CD4-positive, CD25-positive, alpha-beta regulatory T cell (primary cell): Measurements from ENCODE around the gene LDAH. TPM values are rescaled to one million over a fixed set of nuclear protein-coding genes. Genes with fewer than 3 reads are reported as not detected.
A peak's percentile ranks its signal among the peaks of the same experiment; 100 is the strongest.
"Not testable (repeated sequence)": the region's sequence is repeated elsewhere in the genome, so short reads cannot be mapped to it uniquely, and the experiment has no call there.

Experiments
- ATAC-seq, 2 donors: fragments of 150-1000 bp; cut with Tn5 transposase; one replicate each; pipeline ENCODE4 v1.10.0; 2021; ENCODE audit warnings: low read depth in 2 of 2, moderate number of reproducible peaks in 2 of 2, moderate library complexity in 1 of 2
- DNase-seq, 3 donors: peaks; one replicate each; pipeline versions ENCODE4 v3.0.0 to v3.0.0-alpha.2; 2012 to 2022; ENCODE audit warnings: mixed read lengths in 1 of 3
- H3K27ac ChIP-seq: one replicate; pipeline ENCODE4 v1.7.0; 2013; ENCODE audit warnings: mild to moderate bottlenecking, low read length; ENCODE audit not compliant: insufficient read depth, poor library complexity, severe bottlenecking
- H3K27me3 ChIP-seq: one replicate; pipeline ENCODE4 v1.7.0; 2013; ENCODE audit warnings: low read length; ENCODE audit not compliant: control insufficient read depth, insufficient read depth
- H3K36me3 ChIP-seq: one replicate; pipeline ENCODE4 v1.7.0; 2013; ENCODE audit warnings: mild to moderate bottlenecking, low read length, moderate library complexity; ENCODE audit not compliant: control insufficient read depth, insufficient read depth
- H3K4me1 ChIP-seq: 2 replicates; pipeline ENCODE4 v1.7.0; 2013; ENCODE audit warnings: mild to moderate bottlenecking, low read length; ENCODE audit not compliant: insufficient read depth, control insufficient read depth, poor library complexity, severe bottlenecking
- H3K4me3 ChIP-seq: one replicate; pipeline ENCODE4 v1.7.0; 2013; ENCODE audit warnings: low read depth, mild to moderate bottlenecking, low read length, moderate library complexity
- H3K9me3 ChIP-seq, 2 experiments: 1 replicate in 1 of 2; 2 replicates in 1 of 2; pipeline ENCODE4 v1.7.0; 2013; ENCODE audit warnings: low read length in 2 of 2, mild to moderate bottlenecking in 1 of 2, moderate library complexity in 1 of 2; ENCODE audit not compliant: control insufficient read depth in 2 of 2
- H3K27ac Mint-ChIP-seq, 3 donors: one replicate each; pipeline ENCODE4 v1.8.0; 2020 to 2022; ENCODE audit warnings: mild to moderate bottlenecking in 3 of 3, mixed read lengths in 3 of 3, moderate library complexity in 2 of 3
- H3K27me3 Mint-ChIP-seq: one replicate; pipeline ENCODE4 v1.8.0; 2022; ENCODE audit warnings: mild to moderate bottlenecking, mixed read lengths
- H3K36me3 Mint-ChIP-seq: one replicate; pipeline ENCODE4 v1.8.0; 2020; ENCODE audit warnings: mixed read lengths
- H3K4me1 Mint-ChIP-seq, 4 donors: one replicate each; pipeline ENCODE4 v1.8.0; 2020 to 2022; ENCODE audit warnings: mixed read lengths in 4 of 4, mild to moderate bottlenecking in 1 of 4
- H3K4me3 Mint-ChIP-seq, 4 donors: one replicate each; pipeline ENCODE4 v1.8.0; 2020 to 2022; ENCODE audit warnings: mild to moderate bottlenecking in 4 of 4, mixed read lengths in 4 of 4, moderate library complexity in 3 of 4
- H3K9me3 Mint-ChIP-seq, 7 donors: one replicate each; pipeline ENCODE4 v1.8.0; 2020 to 2022; ENCODE audit warnings: mixed read lengths in 7 of 7, mild to moderate bottlenecking in 3 of 7, moderate library complexity in 2 of 7
- polyA plus RNA-seq, 4 donors: library from polyadenylated mRNA; unstranded; fragments of 300-500 nt; fragmentation: Illumina TruSeq; gene quantifications; one replicate each; pipeline ENCODE4 v1.2.3, GENCODE V29; 2021
- total RNA-seq: library from RNA; stranded (reverse); gene quantifications from one replicate; pipeline ENCODE4 v1.2.3, GENCODE V29; 2022

Gene LDAH
- total and polyA plus RNA-seq, 5 donors from 2014 or later = 13.8 to 16.8 (median 14.9) TPM

- no peak for ATAC-seq
- H3K36me3 ChIP-seq = no peaks in the 10 kb centered on the region
Observed at GRCh38 chr2:20815216-20815615, 7.7 kb downstream of the LDAH start.

GRCh38 chr2:20812779-20813178 is 10.1 kb downstream of the LDAH start:
- no peaks in the 10 kb centered on the region for H3K27me3 ChIP-seq
- Mint-ChIP-seq H3K4me1 (peaks cover 11 to 25% (median 20%) of the 10 kb centered on the region in 4 donors), H3K4me3 (no peak overlapping the region), H3K27ac (no peak overlapping the region), H3K36me3 (peaks cover 7% of the 10 kb centered on the region), H3K27me3 (no peaks in the 10 kb centered on the region), H3K9me3 (no peaks in the 10 kb centered on the region)
- H3K27ac ChIP-seq = no peak overlapping the region
- H3K4me1 ChIP-seq = no peaks in the 10 kb centered on the region
- H3K4me3 ChIP-seq = no peak overlapping the region
- no peaks in the 10 kb centered on the region for H3K36me3 ChIP-seq
- no peak for DNase-seq
- no peak for ATAC-seq
- no peaks in the 10 kb centered on the region for H3K9me3 ChIP-seq

More at GRCh38 chr2:20815216-20815615, 7.7 kb downstream of the LDAH start:
- no peak for DNase-seq
- Histone ChIP-seq H3K9me3 (no peaks in the 10 kb centered on the region), H3K27me3 (no peaks in the 10 kb centered on the region), H3K4me3 (no peak overlapping the region), H3K4me1 (peaks cover 9% of the 10 kb centered on the region), H3K27ac (no peak overlapping the region)
- H3K27ac Mint-ChIP-seq = no peak overlapping the region
- H3K4me1 Mint-ChIP-seq = peaks cover 28 to 37% (median 30%) of the 10 kb centered on the region in 4 donors
- H3K27me3 Mint-ChIP-seq = no peaks in the 10 kb centered on the region
- H3K36me3 Mint-ChIP-seq = peaks cover 7% of the 10 kb centered on the region
- no peaks in the 10 kb centered on the region for H3K9me3 Mint-ChIP-seq
- H3K4me3 Mint-ChIP-seq = no peak overlapping the region

GRCh38 chr2:20806286-20806685 is 16.6 kb downstream of the LDAH start:
- Histone ChIP-seq H3K4me1 (no peaks in the 10 kb centered on the region), H3K9me3 (no peaks in the 10 kb centered on the region), H3K27me3 (no peaks in the 10 kb centered on the region), H3K4me3 (no peak overlapping the region), H3K27ac (no peak overlapping the region), H3K36me3 (no peaks in the 10 kb centered on the region)
- H3K4me1 Mint-ChIP-seq = peaks cover 1 to 18% (median 11%) of the 10 kb centered on the region in 4 donors
- H3K27ac Mint-ChIP-seq = no peak overlapping the region
- no peak overlapping the region for H3K4me3 Mint-ChIP-seq
- ATAC-seq (no peak), DNase-seq (no peak)
- peaks cover 4% of the 10 kb centered on the region for H3K36me3 Mint-ChIP-seq
- no peaks in the 10 kb centered on the region for H3K27me3 Mint-ChIP-seq
- H3K9me3 Mint-ChIP-seq = no peaks in the 10 kb centered on the region

GRCh38 chr2:20803974-20804373 is 18.9 kb downstream of the LDAH start:
- Histone ChIP-seq H3K9me3 (no peaks in the 10 kb centered on the region), H3K36me3 (no peaks in the 10 kb centered on the region), H3K27ac (no peak overlapping the region), H3K4me1 (no peaks in the 10 kb centered on the region), H3K27me3 (no peaks in the 10 kb centered on the region), H3K4me3 (no peak overlapping the region)
- H3K27ac Mint-ChIP-seq = no peak overlapping the region
- peaks cover 5 to 19% (median 9%) of the 10 kb centered on the region in 4 donors for H3K4me1 Mint-ChIP-seq
- no peaks in the 10 kb centered on the region for H3K27me3 Mint-ChIP-seq
- no peak for DNase-seq
- no peak overlapping the region for H3K4me3 Mint-ChIP-seq
- H3K36me3 Mint-ChIP-seq = peaks cover 13% of the 10 kb centered on the region
- H3K9me3 Mint-ChIP-seq = no peaks in the 10 kb centered on the region
- no peak for ATAC-seq

GRCh38 chr2:20803226-20803682 is 19.6 kb downstream of the LDAH start:
- Mint-ChIP-seq H3K27me3 (no peaks in the 10 kb centered on the region), H3K9me3 (no peaks in the 10 kb centered on the region), H3K27ac (peak overlapping the region in 2 of 3 donors; percentile 38 to 76), H3K36me3 (peaks cover 13% of the 10 kb centered on the region), H3K4me1 (peaks cover 5 to 15% (median 9%) of the 10 kb centered on the region in 4 donors), H3K4me3 (no peak overlapping the region)
- Histone ChIP-seq H3K9me3 (no peaks in the 10 kb centered on the region), H3K27ac (no peak overlapping the region), H3K27me3 (no peaks in the 10 kb centered on the region), H3K36me3 (no peaks in the 10 kb centered on the region), H3K4me1 (no peaks in the 10 kb centered on the region), H3K4me3 (no peak overlapping the region)
- ATAC-seq = no peak
- DNase-seq = no peak

GRCh38 chr2:20797096-20797495 is 25.8 kb downstream of the LDAH start:
- Histone ChIP-seq H3K27me3 (no peaks in the 10 kb centered on the region), H3K27ac (no peak overlapping the region), H3K9me3 (peaks cover 0 to 2% of the 10 kb centered on the region in 2 experiments), H3K4me1 (no peaks in the 10 kb centered on the region), H3K4me3 (no peak overlapping the region), H3K36me3 (peaks cover 10% of the 10 kb centered on the region)
- ATAC-seq = no peak
- Mint-ChIP-seq H3K4me3 (no peak overlapping the region), H3K27me3 (no peaks in the 10 kb centered on the region), H3K27ac (peak overlapping the region in 1 of 3 donors; percentile 1), H3K4me1 (peaks cover 10 to 27% (median 25%) of the 10 kb centered on the region in 4 donors), H3K36me3 (peaks cover 60% of the 10 kb centered on the region), H3K9me3 (peaks cover 0 to 17% (median 2%) of the 10 kb centered on the region in 7 donors)
- no peak for DNase-seq

GRCh38 chr2:20796374-20796791 is 26.5 kb downstream of the LDAH start:
- peak overlapping the region in 1 of 3 donors; percentile 5 for H3K27ac Mint-ChIP-seq
- no peak overlapping the region for H3K4me3 Mint-ChIP-seq
- no peak for ATAC-seq
- peaks cover 10 to 28% (median 25%) of the 10 kb centered on the region in 4 donors for H3K4me1 Mint-ChIP-seq
- Histone ChIP-seq H3K4me1 (no peaks in the 10 kb centered on the region), H3K9me3 (peaks cover 0 to 2% of the 10 kb centered on the region in 2 experiments), H3K27me3 (no peaks in the 10 kb centered on the region), H3K36me3 (peaks cover 10% of the 10 kb centered on the region), H3K4me3 (no peak overlapping the region), H3K27ac (no peak overlapping the region)
- H3K9me3 Mint-ChIP-seq = peaks cover 0 to 17% (median 2%) of the 10 kb centered on the region in 7 donors
- DNase-seq = no peak
- peaks cover 60% of the 10 kb centered on the region for H3K36me3 Mint-ChIP-seq
- no peaks in the 10 kb centered on the region for H3K27me3 Mint-ChIP-seq

GRCh38 chr2:20793944-20794343 is 29.0 kb downstream of the LDAH start:
- H3K27me3 Mint-ChIP-seq, H3K27me3 ChIP-seq, ATAC-seq, DNase-seq, H3K27ac ChIP-seq, H3K4me3 Mint-ChIP-seq, H3K4me1 ChIP-seq, H3K9me3 ChIP-seq, H3K4me3 ChIP-seq, H3K27ac Mint-ChIP-seq: not testable (repeated sequence)
- peaks cover 0 to 17% (median 2%) of the 10 kb centered on the region in 7 donors for H3K9me3 Mint-ChIP-seq
- H3K36me3 Mint-ChIP-seq = peaks cover 68% of the 10 kb centered on the region
- H3K36me3 ChIP-seq = peaks cover 21% of the 10 kb centered on the region
- H3K4me1 Mint-ChIP-seq = peaks cover 8 to 33% (median 21%) of the 10 kb centered on the region in 4 donors
